HuH-7 (cell line): Measurements from ENCODE around the gene PHTF2.
"Not testable (repeated sequence)": the region's sequence is repeated elsewhere in the genome, so short reads cannot be mapped to it uniquely, and the experiment has no call there.

ENCODE experiments used
- DNase-seq: peaks from one replicate; pipeline ENCODE4 v3.0.0; 2011; ENCODE audit warnings: low spot score

PHTF2 gene

GRCh38 chr7:77798394-77799077 is at the start of gene PHTF2, which contains the start of gene TMEM60:
TSS of gene PHTF2 (plus strand) at chr7:77798773.
TSS of gene TMEM60 (minus strand) at chr7:77798434. CDS start at chr7:77794373, 4,061 bp downstream.
- DNase-seq = peak; percentile 71

DNA sequence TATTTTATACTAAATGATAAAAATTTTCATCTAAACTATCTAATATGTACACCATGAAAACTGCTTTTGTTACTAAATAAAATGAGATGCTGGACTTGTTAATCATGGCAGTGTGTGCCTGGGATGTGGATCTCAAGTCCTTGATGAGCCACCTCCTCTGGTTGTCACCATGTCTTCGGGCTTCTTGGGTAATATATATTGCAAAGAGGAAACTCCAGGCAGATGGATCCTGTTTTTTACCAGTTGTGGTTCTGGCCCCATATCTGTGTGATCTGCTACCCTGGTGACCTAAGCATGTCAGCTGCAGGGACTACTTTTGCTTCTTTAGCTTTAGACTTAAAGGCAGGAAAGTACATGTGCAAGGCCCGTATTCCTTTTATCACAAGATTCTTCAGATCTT is 46.6 kb upstream of the PHTF2 start:
- DNase-seq = no peak

GRCh38 chr7:77753173-77753572 is 45.4 kb upstream of the PHTF2 start:
- DNase-seq = no peak

DNA sequence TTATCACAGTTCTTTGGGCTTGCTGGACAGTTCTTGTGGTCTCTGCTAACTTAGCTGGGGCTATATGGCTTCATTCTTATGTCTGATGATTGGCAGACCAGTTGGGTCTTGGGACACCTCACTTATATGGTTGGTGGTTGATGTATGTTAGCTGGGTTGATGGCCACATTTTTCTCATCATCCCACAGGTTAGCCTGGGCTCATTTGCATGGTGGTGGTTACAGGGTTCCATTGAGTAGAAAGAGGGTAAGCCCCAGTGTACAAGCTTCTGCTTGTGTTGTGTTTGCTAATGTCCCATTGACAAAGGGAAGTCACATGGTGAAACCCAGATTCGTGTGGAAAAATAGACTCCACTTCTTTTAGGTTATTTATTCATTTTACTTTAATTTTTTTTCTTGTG is 41.0 kb upstream of the PHTF2 start:
- DNase-seq = no peak

DNA sequence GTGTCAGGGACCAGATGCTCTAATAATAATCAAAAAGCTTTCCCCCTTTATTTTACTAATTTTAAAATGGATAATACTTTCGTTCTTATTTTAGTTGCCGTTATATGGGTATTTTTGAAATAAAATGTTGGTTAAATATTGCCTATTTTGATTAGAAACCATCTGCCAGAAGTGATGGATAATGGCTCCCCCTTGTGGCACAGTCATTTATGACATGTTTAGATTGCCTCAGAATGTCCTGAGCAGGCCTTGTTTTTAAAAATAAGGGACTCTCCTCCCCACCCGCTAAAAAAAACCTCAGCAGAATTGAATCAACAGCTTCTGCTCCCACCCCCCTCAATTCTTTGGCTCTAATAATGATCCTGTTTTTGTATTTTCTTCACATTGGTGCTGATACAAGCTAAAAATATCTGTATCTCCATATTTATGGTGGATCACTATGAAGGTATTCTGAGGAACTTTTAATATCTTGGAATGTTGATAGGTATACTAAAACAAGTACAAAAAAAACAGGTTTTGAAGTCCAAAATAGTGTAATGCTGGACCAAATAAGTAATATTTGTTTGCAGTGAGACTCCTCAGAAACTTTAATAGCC is 39.2 kb upstream of the PHTF2 start:
- DNase-seq = no peak

- no peak for DNase-seq
Observed at GRCh38 chr7:77760809-77761453, 37.6 kb upstream of the PHTF2 start.

GRCh38 chr7:77765481-77765880 is 33.1 kb upstream of the PHTF2 start:
- DNase-seq = no peak

DNA sequence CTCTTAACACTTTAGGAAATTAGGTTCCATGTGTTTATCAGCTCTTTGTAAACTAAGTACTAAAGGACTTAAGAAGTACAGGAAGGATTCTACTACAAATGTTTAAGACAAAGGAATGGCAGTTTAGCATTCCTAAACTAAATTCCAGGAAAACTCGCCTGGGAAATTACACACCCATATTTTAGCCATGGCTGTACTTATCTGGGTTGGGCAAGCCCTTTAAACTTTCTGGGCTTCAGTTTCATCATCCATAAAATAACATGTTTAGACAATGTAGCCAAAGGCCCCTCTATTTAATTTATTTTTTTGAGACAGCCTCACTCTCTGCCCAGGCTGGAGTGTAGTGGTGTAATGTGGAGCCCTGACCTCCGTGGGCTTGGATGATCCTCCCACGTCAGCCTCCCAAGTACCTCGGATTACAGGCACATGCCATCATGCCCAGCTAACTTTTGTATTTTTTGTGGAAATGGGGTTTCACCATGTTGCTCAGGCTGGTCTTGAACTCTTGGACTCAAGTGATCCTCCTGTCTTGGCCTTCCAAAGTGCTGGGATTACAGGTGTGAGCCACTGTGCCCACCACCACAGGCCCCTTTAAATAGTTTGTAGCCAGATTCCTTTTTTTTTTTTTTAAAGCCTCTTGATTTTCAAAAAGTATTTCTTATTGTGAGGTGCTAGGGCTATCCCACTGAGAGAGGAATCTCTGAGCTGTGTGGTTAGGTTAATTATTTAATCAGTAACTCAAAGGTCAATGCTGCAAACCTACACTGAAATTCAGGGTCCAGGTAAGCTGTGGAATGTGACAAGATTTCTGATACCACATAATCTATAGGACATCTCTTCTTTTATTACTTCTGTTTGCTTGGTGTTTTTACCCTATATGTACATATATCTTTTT is 32.4 kb upstream of the PHTF2 start:
- DNase-seq = no peak

DNA sequence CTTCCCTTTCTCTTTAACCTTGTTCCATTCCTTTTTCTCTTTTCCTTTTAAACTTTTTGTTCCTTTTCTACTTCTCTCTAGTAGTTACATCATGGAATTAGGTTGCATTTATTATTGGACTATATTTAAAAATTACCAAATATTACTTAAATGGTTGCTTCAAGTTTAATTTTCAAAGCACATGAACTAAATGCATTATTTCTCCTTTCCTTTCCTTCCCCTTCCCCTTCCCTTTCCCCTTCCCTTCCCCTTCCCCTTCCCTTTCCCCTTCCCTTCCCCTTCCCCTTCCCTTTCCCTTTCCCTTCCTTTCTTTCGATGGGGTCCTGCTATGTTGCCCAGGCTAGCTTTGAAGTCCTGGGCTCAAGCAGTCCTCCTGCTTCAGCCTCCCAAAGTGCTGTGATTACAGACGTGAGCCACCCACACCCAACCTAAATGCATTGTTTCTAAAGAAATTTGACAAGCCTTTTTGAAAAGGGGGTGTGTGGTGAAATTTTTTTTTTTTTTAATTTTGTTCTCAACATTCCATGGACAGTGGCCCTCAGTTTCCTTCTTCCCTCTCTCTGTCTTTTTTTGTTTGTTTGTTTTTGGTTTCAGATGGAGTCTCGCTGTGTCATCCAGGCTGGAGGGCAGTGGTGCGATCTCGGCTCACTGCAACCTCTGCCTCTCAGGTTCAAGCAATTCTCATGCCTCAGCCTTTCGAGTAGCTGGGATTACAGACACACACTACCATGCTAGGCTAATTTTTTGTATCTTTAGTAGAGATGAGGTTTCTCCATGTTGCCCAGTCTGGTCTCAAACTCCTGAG is 31.6 kb upstream of the PHTF2 start:
- DNase-seq = no peak

- no peak for DNase-seq
Observed at GRCh38 chr7:77770316-77770715, 28.3 kb upstream of the PHTF2 start.

DNA sequence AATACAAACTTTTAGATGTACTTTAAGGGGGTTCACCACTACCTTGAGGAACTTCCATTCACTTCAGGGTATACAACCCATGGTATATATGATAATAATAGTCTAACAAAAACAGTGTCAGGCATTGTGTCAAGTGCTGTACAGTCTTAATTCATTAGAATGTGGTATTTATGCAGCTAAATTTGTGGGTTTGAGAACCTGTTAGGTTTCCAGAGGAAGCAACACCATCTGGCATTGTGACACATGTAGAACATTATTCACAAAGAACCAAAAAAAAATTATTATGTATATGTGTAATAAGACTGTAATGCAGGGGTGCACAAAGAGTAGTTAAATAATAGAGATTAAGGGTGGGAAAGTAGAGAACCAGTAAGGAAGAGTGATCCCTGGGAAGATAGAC is 26.7 kb upstream of the PHTF2 start:
- DNase-seq = no peak

GRCh38 chr7:77778535-77778934 is 20.0 kb upstream of the PHTF2 start:
- no peak for DNase-seq

DNA sequence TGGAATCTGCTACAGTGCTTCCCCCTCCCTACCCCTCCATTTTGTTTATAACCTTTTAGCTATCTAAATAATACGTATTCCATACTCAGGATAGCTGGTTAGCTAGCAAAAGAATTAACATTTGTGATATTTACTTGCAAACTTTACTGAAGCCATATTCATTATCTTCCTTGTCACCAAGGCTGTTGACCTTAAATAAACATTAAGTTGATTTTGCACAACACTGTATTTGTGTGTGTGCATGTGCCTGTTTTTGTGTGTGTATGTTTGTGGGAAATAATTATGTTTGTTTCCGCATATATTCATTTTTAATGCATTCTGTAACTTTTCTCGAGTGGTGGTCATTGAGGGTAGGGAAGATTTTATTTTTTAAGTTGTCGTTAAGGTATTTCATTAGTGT is 16.2 kb upstream of the PHTF2 start:
- no peak for DNase-seq

- DNase-seq = no peak
Observed at GRCh38 chr7:77783111-77783510, 15.5 kb upstream of the PHTF2 start.

DNA sequence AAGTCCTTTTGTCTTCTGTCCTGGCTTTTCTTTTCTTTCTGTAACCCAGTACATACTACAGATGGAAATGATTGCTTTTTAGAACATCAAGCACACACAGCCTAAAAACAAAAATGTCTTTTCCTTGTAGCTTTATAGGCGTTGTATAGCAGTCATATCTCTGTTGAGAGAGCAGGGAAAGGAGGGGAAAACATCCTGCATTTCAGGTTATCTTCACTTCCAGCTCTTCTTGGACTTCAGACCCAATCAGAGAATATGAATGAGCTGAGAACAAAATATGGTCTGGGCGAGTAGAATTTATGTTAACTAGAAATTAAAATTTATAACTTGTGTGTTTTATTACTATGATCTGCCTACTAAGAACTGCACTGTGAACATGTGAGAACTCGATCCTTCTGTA is 15.0 kb upstream of the PHTF2 start:
- DNase-seq = no peak

DNA sequence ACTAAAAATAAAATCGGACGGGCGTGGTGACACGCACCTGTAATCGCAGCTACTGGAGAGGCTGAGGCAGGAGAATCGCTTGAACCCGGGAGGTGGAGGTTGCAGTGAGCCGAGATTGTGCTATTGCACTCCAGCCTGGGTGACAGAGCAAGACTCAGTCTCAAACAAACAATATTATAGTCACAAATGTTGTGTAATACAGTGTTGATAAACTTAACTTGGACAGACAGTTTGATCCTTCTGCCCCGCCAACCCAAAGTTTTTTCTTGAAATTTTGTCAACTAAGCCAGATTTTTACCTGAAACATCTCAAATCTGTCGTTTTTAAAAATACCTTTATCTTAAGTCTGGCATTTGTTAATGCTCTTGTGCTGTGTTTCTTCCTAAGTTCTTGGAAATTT is 14.1 kb upstream of the PHTF2 start:
- not testable (repeated sequence) for DNase-seq

DNA sequence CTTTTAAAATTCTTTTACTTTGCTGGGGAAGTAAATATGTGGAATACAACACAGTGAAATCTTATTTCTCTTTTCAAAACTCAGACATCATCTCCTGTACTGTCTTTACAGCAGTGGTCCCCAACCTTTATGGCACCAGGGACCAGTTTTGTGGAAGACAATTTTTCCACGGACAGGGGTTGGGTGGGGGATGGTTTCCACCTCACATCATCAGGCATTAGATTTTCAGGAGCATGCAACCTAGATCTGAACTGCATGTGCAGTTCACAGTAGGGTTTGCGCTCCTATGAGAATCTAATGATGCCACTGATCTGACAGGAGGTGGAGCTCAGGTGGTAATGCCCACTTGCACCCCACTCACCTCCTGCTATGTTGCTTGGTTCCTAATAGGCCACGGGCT is 12.6 kb upstream of the PHTF2 start:
- DNase-seq = no peak

- DNase-seq = no peak
Observed at GRCh38 chr7:77786741-77787140, 11.8 kb upstream of the PHTF2 start.

- DNase-seq = no peak
Observed at GRCh38 chr7:77788327-77788902, 10.2 kb upstream of the PHTF2 start.

DNA sequence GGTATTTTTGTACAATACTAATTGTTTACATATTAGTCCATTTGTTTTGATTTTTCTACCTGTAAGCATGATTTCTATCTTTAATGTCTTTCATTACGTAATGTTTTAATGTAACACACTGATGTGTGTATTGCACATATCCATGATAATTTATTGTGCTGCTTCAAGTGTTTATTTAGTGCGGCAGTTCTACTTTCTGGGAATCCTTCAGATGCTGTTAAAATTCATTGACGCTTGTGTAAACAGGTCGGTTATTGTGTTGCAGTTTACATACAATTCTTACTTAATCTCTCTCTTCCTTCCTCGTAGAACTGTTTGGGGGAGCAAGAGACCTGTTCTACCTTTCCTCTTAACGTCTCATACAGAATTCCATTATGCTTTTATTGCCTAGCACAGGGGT is 7.2 kb upstream of the PHTF2 start:
- DNase-seq = no peak

DNA sequence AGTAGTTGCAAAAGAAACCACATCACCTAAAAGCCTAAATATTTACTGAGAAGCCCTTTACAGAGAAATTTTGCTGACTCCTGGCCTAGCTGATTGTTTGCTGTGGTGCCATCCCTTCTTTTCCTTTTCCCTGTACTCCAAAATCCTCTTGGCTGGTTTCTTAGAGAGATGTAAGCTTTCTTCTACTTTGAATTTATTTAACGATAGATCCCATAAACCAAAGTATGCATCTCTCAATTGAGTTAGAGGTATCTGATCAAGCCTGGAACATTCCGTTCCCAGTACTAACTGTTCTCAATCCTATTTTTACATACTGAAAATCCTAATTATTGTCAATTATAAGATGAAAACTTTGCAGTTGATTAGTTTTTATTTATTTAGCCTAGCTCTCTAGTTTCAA is 6.6 kb upstream of the PHTF2 start:
- no peak for DNase-seq
